OCI-LY1 (cell line): Measurements from ENCODE around the gene B3GLCT.

Experiments used
- EZH2 ChIP-seq: fragments of 200-600 bp; sonication (generic), shearing (Covaris generic); IDR thresholded peaks from 2 replicates; pipeline ENCODE4 v1.8.0; 2017; ENCODE audit warnings: borderline replicate concordance, mixed run types, mild to moderate bottlenecking, antibody characterized with exemption, low read length, moderate library complexity, mixed read lengths
- TF ChIP-seq, protein P1 (sequence below): fragments of 200-600 bp; sonication (generic), shearing (Covaris generic); IDR thresholded peaks from 2 replicates; pipeline ENCODE4 v1.5.1; 2017; ENCODE audit warnings: mild to moderate bottlenecking, antibody characterized with exemption, low read length, moderate library complexity, mixed read lengths

DNA sequence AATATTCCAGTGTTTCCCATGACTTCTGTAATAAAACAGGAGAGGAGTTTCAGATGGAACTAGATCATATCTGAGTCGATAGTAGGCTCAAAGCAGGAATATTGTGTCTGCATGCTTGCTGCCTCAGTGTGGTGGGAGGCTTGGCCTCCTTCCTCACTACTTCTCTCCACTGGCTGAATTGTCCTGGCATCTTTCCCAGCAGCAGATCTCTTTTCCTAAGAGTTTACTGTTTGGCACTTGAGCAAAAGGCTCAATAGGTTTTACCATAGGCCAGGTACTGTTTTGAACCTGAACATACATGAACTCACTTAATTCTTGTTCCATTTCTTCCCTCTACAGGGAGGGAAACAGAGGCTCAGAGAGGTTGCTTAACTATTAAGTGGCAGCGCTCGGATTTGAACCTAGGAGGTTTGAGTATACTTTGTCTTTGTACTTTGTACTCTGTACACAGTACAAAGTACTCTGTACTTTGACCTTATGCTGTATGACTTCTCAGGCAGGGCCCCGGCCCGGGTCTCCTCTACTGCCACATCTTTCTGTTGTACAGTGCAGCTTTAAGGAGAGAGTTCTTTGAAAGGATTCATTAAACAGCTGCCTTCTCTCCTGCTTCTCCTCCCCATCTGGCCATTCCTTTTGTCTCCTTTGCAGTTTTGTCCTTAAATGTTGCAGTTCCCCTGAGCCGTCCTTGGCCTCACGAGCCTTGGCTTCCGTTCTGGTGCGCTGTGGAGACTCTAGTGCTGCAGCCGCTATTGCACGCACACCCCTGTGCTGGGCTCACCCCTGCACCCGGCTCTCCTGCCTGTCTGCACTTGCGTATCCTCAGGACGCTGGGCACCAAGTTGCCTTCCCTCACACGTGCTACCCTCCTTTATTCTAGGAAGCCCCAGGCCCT, 8.1 kb downstream of the B3GLCT start:
- TF ChIP-seq, protein P1, sequence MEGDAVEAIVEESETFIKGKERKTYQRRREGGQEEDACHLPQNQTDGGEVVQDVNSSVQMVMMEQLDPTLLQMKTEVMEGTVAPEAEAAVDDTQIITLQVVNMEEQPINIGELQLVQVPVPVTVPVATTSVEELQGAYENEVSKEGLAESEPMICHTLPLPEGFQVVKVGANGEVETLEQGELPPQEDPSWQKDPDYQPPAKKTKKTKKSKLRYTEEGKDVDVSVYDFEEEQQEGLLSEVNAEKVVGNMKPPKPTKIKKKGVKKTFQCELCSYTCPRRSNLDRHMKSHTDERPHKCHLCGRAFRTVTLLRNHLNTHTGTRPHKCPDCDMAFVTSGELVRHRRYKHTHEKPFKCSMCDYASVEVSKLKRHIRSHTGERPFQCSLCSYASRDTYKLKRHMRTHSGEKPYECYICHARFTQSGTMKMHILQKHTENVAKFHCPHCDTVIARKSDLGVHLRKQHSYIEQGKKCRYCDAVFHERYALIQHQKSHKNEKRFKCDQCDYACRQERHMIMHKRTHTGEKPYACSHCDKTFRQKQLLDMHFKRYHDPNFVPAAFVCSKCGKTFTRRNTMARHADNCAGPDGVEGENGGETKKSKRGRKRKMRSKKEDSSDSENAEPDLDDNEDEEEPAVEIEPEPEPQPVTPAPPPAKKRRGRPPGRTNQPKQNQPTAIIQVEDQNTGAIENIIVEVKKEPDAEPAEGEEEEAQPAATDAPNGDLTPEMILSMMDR: no peak
- TF ChIP-seq EZH2: no peak
